ENCODE results near the gene VAMP4.
"Not testable (repeated sequence)": the region's sequence is repeated elsewhere in the genome, so short reads cannot be mapped to it uniquely, and the experiment has no call there.

Gene VAMP4

DNA sequence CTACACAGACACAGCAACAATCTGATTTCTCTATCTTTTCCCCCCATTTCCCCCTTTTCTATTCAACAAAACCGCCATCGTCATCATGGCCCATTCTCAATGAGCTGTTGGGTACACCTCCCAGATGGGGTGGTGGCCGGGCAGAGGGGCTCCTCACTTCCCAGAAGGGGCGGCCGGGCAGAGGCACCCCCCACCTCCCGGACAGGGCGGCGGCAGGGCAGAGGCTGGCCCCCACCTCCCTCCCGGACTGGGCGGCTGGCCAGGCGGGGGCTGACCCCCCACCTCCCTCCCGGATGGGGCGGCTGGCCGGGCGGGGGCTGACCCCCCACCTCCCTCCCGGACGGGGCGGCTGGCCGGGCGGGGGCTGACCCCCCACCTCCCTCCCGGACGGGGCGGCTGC lies 48.3 kb downstream of the VAMP4 start:
- not testable (repeated sequence) for DNase-seq

DNA sequence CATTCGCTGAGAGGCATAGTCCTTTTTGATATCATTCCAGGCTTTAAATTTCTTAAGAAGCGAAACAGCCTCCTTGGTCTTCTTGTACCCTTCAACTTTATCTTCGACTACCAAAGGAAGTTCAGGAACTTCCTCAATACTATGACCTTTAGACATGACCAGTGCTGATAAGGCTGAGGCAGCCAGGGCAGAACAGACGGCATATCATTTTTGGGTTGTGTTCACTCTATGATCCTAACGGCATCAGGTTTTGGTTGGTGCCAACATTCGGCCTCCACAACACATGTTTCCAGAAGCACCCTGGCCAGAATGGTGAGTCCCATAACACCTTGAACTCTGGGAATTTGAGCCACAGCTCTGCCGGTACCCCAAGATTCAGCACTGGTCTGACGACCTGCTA lies 58.0 kb downstream of the VAMP4 start:
- peak in 1 of 14 donors; percentile 38 for DNase-seq

DNA sequence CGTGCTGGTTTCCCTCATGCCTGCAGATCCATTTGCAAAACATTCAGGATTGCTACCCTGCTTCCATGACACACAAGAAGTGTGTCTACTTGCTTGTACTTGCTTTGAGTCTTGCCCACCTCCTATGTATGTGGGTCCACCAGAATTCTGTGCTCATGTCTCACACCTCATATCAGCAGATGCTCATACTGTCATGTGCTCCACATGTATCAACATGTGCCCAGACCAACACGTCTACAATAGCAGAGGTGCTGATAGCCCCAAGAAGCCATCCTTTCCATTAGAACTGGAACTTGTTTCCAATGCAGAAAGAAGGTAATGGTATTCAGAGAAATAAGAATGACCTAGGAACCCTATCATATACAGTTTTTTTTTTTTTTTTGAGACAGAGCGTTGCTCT lies 61.5 kb downstream of the VAMP4 start:
- DNase-seq, result no peak

DNA sequence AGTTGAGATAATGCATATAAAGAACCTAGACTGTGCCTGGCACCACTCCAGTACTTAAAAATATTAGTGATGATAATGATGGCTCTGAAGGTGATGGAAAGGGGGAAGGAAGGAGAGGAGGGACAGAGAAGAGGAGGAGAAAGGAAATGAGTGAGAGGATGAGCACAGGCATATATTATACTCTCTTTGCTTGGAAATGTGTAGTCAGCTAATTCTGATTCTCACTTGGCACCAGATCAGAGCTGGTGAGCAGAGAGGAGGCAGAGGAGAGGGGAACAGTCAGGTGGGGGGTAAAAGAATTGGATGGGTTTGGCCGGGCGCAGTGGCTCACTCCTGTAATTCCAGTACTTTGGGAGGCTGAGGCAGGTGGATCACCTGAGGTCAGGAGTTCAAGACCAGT lies 65.0 kb downstream of the VAMP4 start:
- no peak for DNase-seq

DNA sequence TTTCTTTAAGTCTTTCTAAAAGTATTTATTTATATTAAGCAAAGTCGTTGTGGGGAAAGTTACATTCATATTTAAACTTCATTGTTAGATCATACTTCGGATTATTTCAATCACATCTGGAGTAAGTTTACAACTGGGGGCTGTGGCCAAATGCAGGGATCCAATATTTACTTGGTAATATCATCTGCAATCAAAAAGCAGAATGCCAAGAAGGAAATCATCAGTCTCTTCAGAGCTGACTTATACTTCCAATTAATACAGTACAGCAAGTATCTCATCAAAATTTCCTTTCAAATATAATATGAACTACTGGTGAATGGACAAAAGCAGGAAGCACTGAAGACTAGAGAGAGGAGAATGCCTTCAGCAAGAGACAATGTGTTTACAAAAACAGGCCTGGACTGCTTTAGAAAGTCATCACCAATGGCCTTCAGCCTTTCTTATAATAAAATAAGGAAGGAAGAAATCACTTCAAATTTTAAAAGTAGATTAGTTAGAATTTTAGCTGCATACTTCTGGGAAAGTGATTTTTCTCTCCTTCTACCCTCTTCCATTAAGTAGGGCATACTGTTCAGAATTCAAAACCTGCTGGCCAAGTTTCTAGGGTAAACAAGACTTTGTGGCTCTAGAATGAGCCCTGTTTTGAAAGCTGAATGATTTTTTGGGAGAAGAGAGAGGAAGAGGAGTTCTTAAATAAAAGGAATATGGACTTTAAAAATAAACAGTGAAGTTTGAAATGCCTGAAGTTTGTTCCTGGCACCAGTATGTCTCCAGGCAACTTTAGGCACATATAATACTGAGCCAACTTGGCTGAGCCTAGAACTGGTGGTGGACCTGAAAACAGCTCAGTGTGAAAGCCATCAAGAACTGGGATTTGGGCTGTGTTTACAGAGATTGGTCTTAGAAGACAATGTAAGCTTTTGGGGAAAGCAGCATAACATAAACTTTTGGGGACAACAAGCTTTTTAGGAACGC lies 67.1 kb downstream of the VAMP4 start:
- DNase-seq, result peak in 3 of 14 donors; percentile 3 to 9 (median 5)

DNA sequence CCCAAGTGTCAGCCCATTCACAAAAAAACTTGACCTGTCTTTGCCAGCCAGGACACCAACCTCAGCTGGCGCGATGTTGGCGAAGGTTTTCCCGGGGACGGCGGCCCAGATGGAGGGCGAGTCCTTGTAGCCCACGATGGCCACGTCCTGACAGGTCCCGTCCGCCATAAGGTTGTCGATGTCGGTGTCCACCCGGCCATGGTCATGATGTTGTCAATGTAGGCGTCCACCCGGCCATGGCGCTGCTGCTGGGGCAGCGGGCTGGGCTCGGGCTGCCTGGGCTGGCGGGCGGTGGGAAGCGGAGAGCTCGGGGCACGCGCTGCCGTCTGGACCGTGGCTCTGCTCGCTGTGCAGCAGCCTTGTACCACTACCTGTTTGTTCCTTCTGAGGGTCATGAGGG lies 71.1 kb downstream of the VAMP4 start:
- DNase-seq, result no peak

DNA sequence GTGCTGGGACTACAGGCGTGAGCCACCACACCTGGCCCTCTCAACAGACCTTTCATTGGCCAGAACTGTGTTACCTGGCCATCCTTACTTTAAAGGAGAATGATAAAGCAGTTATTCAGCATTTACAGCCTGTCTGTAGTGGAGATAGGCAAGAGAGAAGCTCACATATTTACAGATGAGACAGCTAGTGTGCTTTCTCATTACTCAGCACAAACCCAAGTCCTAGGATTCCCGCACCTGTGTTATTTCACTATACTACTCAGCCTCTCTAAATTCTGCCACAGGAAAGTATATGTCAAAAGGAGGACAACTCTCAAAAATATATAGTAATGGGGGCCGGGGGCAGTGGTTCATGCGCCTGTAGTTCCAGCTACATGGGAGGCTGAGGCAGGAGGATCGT lies 73.5 kb downstream of the VAMP4 start:
- no peak for DNase-seq

DNA sequence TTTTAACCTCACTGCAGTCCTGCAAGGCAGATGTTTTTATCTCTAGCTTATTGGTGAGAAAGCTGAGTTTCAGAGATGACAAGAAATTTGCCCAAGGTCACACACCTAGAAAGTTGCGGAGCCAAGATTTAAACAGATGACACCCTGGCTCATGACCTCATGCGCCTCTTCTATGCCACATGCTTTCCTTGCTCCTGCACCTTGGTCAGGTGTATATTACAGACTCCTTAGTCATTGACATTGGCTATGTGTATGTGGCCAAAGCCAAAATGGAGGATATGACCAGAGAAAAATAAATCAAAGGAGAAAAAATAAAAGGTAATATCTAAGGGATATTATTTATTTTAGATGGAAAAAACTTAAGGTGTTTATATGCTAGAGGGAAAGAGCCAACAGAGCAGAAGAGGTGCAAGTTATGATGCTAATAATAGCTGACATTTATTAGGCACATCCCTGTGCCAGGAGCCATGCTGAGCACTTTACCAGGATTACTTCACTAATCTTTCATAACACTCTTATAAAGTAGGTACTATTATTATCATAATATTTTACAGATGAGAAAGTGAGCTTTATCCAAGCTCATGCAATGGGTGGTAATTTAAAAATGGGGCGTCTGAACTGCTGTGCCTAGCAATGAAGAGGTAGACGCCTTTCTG lies 75.6 kb downstream of the VAMP4 start:
- DNase-seq, result peak in 1 of 14 donors; percentile 78

DNA sequence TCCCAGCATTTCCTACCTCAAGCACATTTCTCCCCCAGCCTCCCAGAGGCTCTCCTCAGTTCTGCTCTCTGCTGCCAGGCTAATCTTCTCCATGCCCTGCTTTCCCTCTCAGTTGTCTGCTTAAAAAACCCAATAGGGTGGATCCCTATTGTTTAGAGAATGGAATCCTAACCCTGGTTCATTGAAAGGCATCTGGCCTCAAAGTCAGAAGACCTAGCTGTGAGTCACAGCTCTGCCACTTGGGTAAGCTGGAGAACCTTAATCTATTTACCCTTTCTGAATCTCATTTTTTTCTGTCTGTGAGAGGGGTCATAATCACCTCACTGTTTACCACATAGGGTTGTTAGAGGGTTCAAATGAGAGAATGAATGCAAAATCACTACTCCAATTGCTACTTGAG lies 76.9 kb downstream of the VAMP4 start:
- DNase-seq, result no peak

DNA sequence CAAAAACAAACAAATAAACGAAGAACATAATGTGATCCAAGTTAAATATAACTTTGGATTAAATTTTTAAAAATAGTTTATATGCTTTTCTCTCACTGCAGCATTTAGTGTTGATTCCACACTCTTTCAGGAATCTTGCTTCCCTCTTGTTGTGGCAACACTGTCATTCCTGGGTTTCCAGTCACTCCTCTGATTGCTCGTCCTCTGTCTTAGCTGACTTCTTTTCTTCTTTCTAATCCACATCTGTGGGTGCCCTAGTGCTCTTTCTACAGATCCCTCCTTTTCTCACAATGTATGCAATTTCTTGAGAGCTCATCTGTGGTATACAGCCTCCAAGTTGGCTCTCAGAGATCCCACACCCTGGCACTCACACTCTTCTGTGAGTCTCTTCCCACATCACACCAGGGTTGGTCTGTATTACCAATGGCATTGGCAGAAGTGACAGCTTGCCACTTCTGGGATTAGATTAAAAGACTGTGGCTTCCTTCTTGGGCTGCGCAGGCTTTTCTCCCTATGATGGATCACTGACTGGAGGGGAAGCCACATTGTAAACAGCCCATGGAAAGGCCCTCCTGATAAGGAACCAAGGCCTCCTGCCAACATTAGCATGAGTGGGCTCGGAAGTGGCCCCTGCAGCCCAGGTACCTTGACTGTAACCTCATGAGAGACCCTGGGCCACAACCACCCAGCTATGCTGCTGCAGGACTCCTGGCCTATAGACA lies 77.8 kb downstream of the VAMP4 start:
- DNase-seq, result peak in 1 of 14 donors; percentile 48

DNA sequence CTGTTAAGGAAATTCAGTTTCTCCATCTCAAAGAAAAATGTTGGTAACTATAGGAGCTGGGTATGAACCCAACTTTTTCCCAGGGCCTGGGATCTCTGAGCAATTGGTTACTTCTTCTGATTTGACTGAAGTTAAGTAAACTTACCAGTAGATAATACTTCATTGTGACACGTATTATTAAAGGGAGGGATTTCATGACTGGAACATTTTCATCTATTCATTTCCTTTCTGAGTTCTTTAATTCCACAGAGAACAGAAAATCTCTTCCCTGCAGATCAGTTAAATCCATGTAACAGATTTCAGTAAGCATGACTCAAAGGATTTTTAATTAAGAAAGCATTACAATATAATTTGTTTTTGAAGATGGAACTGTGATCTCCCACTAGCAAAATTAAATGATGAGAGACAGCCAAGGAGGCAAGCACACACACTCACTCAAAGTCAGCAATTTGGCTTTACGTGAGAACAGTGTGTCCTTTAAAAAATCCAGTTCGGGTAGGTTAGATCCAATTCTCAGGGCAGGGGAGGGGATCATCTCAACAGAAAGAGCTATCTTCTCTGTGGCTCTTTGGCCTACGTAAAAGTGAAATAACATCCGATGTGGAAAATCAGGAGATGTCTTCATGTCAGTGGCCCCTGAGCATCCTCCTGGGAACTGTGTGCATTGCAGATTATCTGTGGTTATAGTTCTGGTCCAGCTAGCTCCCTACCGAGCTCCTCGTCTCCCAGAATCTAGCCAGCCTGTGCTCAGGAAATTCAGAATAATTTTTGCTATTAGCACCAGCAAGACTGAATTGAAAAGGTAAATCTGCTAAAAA lies 78.6 kb downstream of the VAMP4 start:
- peak in 1 of 14 donors; percentile 71 for DNase-seq

DNA sequence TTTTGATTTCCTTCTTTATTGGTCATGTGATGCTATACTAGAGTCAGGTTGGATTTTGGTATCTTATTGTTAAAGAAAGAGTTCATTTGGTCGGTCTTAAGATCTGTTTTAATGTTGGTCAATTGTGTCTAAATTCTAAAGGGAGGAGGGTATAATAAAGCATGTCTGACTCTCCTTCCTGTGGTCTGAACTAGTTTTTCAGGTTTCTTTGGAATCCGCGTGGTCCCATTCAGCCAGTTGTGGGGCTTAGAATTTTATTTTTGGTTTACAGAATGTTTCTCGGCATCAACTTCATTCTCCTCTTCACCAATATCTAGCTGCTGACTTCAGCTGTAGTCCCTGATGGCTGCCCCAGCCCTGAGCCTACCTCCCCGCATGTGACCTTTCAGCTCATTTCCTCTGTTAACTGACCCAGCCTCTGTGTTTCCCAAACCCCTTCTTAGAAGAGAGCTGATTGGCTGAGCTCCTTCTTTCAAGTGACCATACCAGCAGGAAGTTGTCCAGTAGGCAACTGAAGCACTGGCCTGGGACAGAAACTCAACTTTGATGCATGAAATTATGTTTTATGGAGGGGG lies 80.7 kb downstream of the VAMP4 start:
- no peak for DNase-seq

DNA sequence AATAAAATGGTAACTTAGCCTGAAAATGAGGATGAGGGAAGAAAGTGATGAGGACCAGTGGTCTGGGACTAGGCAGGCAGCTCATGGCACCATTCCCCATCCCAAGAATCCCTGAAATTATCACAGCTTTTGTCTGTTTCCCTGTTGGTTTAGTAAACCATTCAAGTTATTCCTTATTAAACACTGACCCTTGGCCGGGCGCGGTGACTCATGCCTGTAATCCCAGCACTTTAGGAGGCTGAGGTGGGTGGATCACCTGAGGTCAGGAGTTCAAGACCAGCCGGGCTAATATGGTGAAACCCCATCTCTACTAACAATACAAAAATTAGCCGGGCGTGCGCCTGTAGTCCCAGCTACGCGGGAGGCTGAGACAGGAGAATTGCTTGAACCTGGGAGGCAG lies 85.7 kb downstream of the VAMP4 start:
- DNase-seq, result not testable (repeated sequence)

DNA sequence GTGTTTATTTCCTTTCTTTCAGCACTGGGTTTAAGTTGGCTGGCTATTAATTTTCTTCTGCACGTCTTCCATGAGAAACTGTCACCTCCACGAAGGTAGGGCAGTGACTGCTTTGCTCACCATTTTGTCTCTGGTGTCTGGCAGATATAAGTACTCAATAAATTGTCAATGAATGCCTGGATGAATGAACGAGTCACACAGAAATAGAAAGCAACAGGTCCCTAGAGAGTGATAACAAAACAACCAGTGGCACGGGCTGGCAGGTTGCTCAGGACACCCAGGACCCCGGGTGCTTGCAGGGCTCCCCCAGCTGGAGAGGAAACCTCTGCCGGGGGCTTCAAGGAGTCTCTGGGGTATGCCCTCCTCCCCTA lies 86.1 kb downstream of the VAMP4 start:
- no peak for DNase-seq

DNA sequence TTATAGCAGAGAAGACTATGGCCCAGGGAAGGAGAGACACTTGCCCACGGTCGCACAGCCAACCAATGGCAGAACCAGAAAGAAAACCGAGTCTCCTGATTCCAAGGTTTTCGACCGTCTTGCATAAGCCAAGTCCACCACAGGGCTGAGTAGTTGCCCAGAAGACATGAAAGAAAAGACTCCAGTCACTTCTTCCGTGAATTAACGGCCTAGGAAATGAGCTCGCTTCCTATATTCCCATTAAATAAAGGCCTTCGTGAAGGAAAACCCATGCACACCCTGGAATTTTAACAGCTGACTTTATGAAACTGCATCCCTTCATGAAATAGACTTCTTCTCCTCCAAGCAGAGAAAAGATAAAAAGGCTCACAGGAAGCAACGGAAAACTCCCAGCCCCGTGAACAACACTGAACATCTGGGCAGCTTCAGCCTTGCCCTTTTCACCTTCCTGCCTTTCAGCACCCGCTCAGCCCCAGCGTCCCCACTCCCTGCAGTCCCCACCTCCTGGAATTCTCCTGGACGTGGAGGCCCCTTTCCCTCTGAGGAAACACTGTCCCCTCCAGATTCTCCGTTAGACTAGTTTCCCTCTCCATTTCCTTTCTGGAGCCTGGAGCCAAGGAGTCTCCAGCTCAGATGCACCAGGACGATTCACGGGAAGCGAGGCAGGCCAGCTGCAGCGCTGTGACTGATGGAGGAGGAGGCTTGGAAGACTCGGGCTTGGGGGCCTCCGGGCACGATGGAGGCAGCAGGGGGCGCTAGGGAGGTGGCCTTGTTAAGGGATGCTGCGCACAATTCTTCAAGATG lies 86.7 kb downstream of the VAMP4 start:
- peak in 7 of 14 donors; percentile 3 to 40 (median 22) for DNase-seq

DNA sequence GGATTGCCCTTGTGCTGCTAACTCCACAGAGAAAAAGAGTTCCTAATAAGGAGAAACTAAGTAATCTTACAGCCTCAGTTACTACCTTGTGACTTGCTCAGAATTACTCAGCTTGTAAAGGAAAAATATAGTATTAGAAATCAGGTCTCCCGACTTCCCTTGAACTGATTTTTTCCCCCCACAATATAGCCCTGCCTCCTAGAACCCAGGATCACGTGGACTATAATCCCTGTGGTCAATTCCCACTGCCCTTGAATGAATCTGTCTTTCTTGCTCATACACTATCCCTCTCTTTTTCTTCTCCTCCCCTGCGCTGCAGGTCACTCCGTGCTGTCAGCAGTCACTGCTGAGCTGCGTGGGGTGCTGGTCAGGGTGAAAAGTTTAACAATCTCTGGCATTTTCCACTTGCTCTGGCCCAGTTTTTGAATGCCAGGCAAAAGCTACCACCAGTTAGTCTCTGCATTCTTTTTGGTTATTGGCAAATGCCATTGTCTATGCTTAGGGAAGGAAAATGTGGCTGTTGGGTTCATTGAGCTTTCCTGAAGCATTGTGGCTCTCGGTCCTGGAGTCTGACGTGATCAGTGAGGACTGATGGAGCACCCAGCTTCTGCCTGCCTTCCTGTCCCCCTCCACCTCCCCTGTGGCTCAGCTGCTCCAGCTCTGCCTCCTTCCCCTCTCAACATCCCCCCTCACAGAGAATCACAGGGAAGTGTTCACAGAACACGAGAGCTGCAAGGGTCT lies 87.5 kb downstream of the VAMP4 start:
- DNase-seq, result peak in 2 of 14 donors; percentile 3 to 15

DNA sequence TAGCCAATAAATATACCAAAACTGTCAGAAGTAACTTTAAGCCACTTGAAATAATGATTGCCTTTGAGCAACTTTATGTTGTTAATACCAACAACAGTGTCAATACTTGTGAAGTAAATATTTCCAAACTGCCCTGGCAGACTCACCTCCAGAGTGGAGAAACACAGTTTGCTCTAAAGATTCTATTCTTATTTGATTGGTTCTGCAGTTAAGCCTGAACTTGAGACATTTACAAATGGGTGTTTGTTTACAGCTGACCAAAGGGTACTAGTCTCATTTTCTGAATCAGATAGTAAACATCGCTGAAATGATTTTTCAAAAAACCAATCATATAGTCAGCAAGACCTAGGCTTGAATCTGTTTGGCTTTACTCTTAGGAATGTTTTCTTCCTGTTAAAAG lies 88.1 kb downstream of the VAMP4 start:
- no peak for DNase-seq

DNA sequence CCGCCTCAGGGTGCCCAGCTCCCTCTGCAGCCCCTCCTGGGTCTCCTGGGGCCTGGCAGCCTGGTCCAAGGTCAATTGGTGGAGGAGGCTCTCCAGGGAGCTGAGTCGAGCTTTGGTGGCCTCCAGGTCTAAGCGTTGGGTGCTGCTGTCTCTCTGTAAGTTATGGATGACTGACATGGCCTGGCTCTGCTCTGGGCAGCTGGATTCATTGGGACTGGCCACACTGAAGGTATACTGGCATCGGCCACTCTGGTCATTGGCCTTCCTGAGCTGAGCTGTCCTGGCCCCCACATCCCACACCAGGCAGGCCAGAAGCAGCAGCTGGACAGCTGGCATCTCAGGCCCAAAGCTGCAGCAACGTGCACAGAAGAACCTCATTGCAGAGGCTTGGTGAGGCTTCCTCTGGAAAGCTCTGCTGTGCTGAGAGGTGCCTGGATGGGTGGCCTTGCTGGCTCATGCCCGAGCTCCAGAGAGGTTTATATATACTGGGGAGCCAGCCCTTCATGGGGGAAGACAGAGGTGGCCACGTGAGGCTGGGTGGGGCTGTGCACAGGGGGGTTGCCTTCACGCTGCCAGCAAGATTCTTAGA lies 89.5 kb downstream of the VAMP4 start, which contains the start of gene MYOC:
TSS of gene MYOC (minus strand) at position 455 of the 589 bp plus-strand sequence. CDS start at position 378, 77 bp downstream.
- no peak for DNase-seq
